DMS114 treated with DMSO at 0.1 percent for 48 hours (cell line): ENCODE data around the gene HAVCR1.
"Not testable (repeated sequence)": the region's sequence is repeated elsewhere in the genome, so short reads cannot be mapped to it uniquely, and the experiment has no call there.

Experiments used
- DNase-seq: peaks from one replicate; lab custom pipeline; 2025; ENCODE audit not compliant: unreplicated experiment; lab: John Stamatoyannopoulos, UW

HAVCR1 gene

GRCh38 chr5:157050050-157050449 lies 8.9 kb downstream of the HAVCR1 start:
- no peak for DNase-seq

- no peak for DNase-seq
These were observed 9.3 kb downstream of the HAVCR1 start for GRCh38 chr5:157049605-157050004.

- DNase-seq = no peak
These were observed 11.0 kb downstream of the HAVCR1 start for GRCh38 chr5:157047898-157048297.

GRCh38 chr5:157047016-157047415 lies 11.9 kb downstream of the HAVCR1 start:
- DNase-seq = not testable (repeated sequence)

- DNase-seq = no peak
These were observed 12.9 kb downstream of the HAVCR1 start for GRCh38 chr5:157046041-157046440.

- DNase-seq = no peak
These were observed 13.3 kb downstream of the HAVCR1 start for GRCh38 chr5:157045601-157046000.

- DNase-seq = no peak
These were observed 20.2 kb downstream of the HAVCR1 start for GRCh38 chr5:157038568-157039187.

GRCh38 chr5:157034106-157035072 lies 24.5 kb downstream of the HAVCR1 start:
- not testable (repeated sequence) for DNase-seq

GRCh38 chr5:157033071-157033583 lies 25.8 kb downstream of the HAVCR1 start:
- DNase-seq = no peak

- no peak for DNase-seq
These were observed 28.2 kb downstream of the HAVCR1 start for GRCh38 chr5:157030692-157031091.

- no peak for DNase-seq
These were observed 29.5 kb downstream of the HAVCR1 start for GRCh38 chr5:157029457-157029856.

- not testable (repeated sequence) for DNase-seq
These were observed 31.3 kb downstream of the HAVCR1 start for GRCh38 chr5:157027663-157028062.

- DNase-seq = no peak
These were observed 32.0 kb downstream of the HAVCR1 start for GRCh38 chr5:157026789-157027424.

- no peak for DNase-seq
These were observed 33.7 kb downstream of the HAVCR1 start for GRCh38 chr5:157025093-157025698.

- DNase-seq = no peak
These were observed 34.5 kb downstream of the HAVCR1 start for GRCh38 chr5:157024208-157024959.

- DNase-seq = no peak
These were observed 36.9 kb downstream of the HAVCR1 start for GRCh38 chr5:157022024-157022423.

GRCh38 chr5:157020511-157021222 lies 38.2 kb downstream of the HAVCR1 start:
- DNase-seq = no peak

GRCh38 chr5:157020002-157020401 lies 38.9 kb downstream of the HAVCR1 start:
- DNase-seq = no peak

- DNase-seq = not testable (repeated sequence)
These were observed 44.8 kb downstream of the HAVCR1 start for GRCh38 chr5:157014143-157014542.

GRCh38 chr5:157006262-157006661 lies 52.7 kb downstream of the HAVCR1 start:
- DNase-seq = no peak
